Right forelimb (tissue), 1 donor: ENCODE data around the gene DVL1.
"Not testable (repeated sequence)": the region's sequence is repeated elsewhere in the genome, so short reads cannot be mapped to it uniquely, and the experiment has no call there.

ENCODE experiments used
- DNase-seq: peaks from one replicate; pipeline ENCODE4 v3.0.0-alpha.2; 2018

Gene DVL1

GRCh38 chr1:1324524-1325287 is 24.5 kb downstream of the DVL1 start, which contains the start of the genes CPTP and INTS11:
Gene CPTP (plus strand): TSS chr1:1324802. CDS start chr1:1326911, 2,109 bp downstream.
Gene INTS11 (minus strand): TSS chr1:1324660. CDS start chr1:1324608, 52 bp downstream.
- DNase-seq = peak; percentile 97

GRCh38 chr1:1324084-1324523 is 25.1 kb downstream of the DVL1 start:
- DNase-seq = no peak

DNA sequence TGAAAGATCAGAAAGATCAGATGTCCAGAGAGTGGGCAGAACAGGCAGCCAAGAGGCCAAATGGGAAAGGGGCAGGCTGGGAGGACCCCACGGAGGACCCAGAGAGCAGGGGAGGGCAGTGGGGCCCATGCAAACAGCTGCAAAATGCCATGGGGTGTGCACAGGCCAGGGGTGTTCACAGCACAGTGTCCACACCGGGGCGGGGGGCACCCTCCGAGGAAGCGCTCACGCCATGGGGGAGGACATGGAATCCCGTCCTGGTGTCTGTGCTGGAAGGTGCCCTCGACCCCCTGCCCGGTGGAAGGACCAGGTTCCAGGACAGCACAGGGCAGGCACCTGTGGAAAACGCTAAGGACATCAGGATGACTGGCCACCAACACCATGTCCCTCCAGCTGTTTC is 26.3 kb downstream of the DVL1 start:
- DNase-seq = no peak

GRCh38 chr1:1322418-1322817 is 26.8 kb downstream of the DVL1 start:
- no peak for DNase-seq

GRCh38 chr1:1321477-1321876 is 27.7 kb downstream of the DVL1 start:
- no peak for DNase-seq

DNA sequence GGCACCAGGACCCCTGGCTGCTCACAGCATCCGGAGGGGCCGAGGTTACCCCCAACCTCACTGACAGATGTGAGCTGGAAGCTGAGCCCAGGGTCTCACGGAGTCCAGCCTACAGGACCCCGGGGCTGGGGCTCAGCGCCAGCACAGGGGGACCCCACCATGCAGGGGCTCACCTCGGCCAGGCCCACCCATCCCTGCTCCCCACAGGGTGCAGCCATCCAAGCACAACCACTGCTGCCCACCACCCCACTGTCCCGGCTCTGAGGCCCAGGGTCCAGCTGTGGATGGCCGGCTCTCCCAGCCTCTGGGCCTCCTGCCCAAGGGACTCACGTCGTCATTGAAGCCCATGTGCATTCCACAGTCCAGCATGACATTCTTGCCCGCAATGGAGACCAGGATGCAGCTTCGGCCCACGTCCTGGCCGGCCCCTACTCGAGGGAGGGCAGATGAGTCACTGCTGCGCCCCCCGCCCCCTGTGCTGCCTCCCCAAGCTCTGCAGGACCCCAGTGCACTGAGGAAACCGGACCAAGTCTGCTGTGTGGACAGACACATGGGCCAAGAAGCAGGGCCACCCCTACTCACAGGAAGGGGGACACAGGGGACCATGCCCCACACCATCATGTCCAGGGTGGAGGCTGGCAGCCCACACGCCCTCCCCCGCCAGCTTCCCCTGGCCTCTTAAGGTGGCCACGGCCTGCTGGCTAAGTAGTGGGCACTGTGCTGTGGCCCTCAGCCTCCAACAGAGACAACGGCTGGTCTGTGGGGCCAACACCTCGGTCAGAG is 28.4 kb downstream of the DVL1 start:
- no peak for DNase-seq

DNA sequence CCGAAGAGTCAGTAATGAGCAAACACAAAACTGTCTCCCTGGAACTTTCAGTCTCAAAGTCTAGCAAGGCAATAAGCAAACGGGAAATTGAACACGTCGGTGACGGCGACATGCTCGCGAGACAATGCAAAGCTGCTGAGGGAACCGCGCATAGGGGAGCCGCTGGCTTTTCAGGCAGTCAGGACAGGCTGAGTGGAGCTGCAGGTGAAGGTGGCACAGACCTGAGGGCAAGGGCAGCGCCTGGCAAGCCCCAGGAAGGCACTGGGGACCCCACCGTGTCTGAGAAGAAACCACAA is 29.6 kb downstream of the DVL1 start:
- DNase-seq = no peak

DNA sequence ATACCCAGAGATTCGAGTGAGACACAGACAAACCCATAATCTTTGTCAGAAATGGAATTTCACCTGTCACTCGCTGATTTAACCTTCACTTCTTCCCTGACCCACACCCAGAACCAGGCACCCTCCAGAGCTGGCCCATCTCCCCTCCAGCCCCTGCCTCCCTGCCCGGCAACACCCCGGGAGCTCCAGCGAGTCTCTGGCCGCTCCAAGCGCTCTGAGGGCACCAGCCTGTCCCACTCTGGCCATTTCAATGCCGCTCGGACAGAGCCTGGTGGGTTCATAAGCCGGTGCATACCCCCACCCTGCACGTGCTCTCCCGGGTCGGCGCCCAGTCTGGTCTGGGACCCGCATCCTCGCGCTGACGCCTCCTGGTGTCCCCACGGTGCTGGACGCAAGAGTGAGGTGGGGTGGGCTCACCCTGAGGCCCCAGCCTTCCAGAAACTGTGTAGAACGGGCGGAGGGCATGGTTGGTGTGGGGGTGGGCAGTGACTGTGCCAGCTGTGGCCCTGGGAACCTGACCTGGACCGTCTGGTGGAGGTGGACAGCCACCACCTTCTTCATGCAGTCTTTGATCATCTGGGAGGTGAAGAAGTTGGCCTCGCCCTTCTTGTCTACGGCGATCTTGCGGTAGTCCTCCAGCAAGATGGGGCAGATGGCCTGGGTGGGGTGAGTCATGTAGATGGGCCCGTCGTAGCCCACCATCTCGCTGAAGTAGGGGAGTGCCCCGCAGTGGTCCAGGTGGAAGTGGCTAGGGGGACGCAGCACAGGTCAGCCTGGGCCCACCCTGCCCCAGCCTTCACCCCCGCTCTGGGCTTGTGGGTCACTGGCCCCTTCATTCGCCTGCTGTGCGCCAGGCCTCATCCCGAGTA is 30.2 kb downstream of the DVL1 start:
- DNase-seq = no peak

- peak; percentile 78 for DNase-seq
Observed at GRCh38 chr1:1318131-1318652, 31.0 kb downstream of the DVL1 start.

- no peak for DNase-seq
Observed at GRCh38 chr1:1317420-1317819, 31.8 kb downstream of the DVL1 start.

GRCh38 chr1:1316199-1316598 is 33.0 kb downstream of the DVL1 start:
- not testable (repeated sequence) for DNase-seq

- no peak for DNase-seq
Observed at GRCh38 chr1:1315435-1315954, 33.7 kb downstream of the DVL1 start.

GRCh38 chr1:1314678-1315335 is 34.4 kb downstream of the DVL1 start:
- no peak for DNase-seq

DNA sequence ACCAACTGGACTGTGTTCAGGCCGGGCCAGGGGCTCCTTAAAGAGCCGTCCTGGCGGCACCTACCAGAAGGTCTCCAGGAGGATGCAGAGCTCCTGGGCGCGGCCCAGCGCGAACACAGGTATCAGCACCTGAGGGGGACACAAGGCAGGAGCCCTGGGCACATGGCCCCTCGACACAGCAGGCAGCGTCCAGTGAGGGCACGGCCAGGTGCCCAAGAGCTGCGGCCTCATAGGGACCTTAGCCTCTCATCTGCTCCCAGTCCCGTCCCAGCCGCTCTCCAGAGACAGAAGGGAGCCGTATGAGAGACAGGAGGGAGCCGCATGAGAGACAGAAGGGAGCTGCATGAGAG is 35.0 kb downstream of the DVL1 start:
- no peak for DNase-seq

DNA sequence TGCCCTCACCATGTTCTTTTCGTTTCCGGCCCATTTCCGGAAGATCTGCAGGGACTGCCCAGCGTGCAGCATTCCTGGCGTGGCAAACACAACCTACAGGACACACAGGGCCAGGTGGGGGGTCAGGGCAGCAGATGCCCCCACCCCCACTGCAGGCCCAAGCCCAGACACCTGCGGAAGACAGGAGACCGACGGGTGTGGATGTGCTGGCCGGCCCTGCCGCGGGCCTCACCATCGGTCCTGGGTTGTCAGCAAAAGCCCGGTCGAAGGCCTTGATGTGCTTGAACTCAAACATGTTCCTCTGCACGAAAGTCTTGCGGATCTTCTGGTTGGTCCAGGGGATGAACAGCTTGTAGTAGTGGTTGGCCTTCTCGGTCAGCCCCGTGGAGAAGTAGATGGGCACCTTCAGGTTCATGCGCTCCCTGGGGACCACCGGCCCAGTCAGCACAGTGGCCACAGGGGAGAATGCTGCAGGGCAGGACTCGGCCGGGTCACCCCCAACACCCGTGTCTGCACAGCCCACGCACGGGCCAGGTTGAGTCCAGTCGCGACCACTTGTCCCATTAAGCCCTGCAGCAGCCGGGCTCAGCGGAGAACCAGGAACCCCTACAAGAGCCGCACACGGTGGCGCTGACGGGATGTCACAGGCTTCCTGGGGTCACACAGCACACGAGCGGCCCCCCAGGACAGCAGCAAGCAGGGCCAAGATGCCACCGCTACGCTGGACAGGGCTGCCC is 35.5 kb downstream of the DVL1 start:
- DNase-seq = no peak

DNA sequence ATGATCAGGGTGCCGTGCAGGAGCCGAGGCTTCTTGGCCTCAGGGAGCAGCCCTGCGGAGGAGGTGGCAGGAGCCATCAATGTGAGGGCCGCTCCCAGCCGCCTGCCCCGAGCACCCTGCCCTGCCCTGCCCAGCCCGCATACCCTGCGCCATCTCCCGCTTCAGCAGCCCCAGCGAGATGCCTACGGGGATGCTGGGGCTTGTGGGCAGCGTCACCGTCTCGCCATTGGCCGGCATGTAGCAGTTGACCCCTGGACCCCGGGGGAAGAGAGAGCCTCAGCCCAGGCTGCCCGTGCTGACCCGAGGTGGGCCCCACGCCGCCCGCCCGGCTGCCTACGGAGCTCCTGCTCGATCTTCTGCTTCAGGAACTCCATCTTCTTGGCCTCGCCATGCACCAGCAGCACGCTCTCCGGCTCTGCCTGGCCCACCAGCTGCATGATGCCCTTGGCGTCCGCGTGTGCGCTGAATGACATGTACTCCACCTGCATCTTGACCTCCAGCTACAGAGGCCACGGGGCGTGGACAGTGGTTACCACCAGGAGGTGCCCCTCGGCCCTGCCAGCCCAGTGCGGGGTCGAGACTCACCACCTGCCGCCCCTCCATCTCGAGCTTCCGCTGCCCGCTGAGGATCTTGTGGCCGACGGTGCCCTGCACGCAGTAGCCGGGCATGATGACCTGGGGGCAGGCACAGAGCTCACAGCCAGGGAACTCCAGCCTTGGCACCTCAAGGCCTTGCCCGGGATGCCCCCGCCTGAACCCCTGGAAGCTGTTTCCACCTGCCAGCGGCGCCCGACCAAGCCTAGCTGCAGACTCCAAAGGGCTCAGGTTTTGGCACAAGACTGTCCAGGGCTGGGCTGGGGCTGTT is 36.5 kb downstream of the DVL1 start:
- no peak for DNase-seq

- DNase-seq = no peak
Observed at GRCh38 chr1:1311107-1312104, 37.8 kb downstream of the DVL1 start.

DNA sequence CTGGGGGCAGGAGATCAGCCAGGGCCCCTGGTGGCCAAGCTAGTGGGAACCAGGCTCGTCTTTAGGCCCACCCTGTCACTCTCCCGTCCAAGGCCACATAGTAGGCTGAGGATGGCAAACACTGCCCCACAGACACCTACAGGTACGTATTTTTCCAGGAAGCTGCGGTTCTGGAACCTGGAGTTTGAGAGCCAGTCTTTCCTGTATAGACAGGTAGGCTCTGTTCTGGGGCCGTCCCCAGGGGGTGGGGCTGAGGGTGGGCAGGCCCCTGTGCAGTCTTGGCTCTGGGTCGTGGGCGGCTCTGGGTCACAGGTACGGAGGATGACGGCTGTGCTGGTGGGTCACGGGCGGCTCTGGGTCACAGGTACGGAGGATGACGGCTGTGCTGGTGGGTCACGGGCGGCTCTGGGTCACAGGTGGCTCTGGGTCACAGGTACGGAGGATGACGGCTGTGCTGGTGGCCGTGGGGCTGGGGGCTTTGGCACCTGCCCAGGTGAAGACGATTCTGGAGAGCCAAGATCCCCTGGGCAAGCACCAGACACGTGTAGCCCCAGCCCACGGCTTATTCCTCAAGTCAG is 38.7 kb downstream of the DVL1 start:
- DNase-seq = no peak

DNA sequence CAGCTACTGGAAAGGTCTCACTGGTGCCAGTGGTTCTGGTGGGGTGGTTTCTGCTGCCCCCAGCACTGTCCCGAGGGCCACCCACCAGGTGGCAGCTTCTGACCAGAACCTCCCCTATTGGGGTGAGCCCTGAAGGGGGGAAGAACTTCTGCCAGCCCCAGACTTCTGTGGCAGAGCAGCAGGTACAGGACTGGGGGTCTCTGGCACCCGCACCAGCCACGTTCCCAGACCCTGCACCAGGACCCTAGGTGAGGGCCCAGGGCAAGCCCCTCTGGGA is 39.2 kb downstream of the DVL1 start:
- DNase-seq = no peak
